Ishikawa (cell line): ENCODE data around the gene MAP4K4.

Experiments used
- NFIC ChIP-seq: IDR thresholded peaks from 2 replicates; pipeline ENCODE4 v1.6.1; 2012
- YY1 ChIP-seq: IDR thresholded peaks from 2 replicates; pipeline ENCODE4 v1.6.1; 2012; ENCODE audit warnings: low read depth
- TF ChIP-seq, protein P1 (sequence below): IDR thresholded peaks from 2 replicates; pipeline ENCODE4 v1.6.1; 2012; ENCODE audit warnings: low read depth, mild to moderate bottlenecking

DNA sequence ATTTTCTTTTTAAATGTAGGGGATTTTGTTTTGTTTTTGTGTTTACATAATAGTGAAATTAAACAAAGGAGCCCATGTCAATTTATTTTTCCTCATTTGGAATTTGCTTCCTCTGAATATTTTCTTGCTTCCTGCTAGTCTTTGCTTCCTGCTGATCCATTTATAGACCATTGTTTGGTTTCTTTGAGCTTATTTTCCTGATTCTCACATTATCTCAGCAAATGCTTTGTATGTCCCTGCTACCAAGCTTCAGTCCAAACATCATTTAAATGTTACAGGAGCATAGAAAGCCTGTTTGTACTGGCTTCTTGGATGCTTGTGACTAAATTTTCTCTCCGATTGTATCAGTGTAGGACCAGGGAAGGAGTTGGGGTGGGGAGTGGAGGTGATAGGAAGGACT is 166.9 kb downstream of the MAP4K4 start:
- TF ChIP-seq, protein P1, sequence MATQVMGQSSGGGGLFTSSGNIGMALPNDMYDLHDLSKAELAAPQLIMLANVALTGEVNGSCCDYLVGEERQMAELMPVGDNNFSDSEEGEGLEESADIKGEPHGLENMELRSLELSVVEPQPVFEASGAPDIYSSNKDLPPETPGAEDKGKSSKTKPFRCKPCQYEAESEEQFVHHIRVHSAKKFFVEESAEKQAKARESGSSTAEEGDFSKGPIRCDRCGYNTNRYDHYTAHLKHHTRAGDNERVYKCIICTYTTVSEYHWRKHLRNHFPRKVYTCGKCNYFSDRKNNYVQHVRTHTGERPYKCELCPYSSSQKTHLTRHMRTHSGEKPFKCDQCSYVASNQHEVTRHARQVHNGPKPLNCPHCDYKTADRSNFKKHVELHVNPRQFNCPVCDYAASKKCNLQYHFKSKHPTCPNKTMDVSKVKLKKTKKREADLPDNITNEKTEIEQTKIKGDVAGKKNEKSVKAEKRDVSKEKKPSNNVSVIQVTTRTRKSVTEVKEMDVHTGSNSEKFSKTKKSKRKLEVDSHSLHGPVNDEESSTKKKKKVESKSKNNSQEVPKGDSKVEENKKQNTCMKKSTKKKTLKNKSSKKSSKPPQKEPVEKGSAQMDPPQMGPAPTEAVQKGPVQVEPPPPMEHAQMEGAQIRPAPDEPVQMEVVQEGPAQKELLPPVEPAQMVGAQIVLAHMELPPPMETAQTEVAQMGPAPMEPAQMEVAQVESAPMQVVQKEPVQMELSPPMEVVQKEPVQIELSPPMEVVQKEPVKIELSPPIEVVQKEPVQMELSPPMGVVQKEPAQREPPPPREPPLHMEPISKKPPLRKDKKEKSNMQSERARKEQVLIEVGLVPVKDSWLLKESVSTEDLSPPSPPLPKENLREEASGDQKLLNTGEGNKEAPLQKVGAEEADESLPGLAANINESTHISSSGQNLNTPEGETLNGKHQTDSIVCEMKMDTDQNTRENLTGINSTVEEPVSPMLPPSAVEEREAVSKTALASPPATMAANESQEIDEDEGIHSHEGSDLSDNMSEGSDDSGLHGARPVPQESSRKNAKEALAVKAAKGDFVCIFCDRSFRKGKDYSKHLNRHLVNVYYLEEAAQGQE = no peak
- TF ChIP-seq YY1 = no peak
- no peak for TF ChIP-seq NFIC
